Activated CD8-positive, alpha-beta memory T cell treated with anti-CD3 and anti-CD28 coated beads for 4 hours (primary cell): Measurements from ENCODE around the gene GABBR1.

Experiments
- DNase-seq, 2 donors: peaks; one replicate each; pipeline ENCODE4 v3.0.0-alpha.2; 2020; ENCODE audit warnings: low read depth in 2 of 2

The GABBR1 gene

GRCh38 chr6:29566856-29567255 is 66.1 kb downstream of the GABBR1 start:
- DNase-seq = no peak

- DNase-seq = no peak
These were observed 68.1 kb downstream of the GABBR1 start for GRCh38 chr6:29564875-29565274.

- no peak for DNase-seq
These were observed 69.5 kb downstream of the GABBR1 start for GRCh38 chr6:29563435-29563965.

- DNase-seq = no peak
These were observed 71.3 kb downstream of the GABBR1 start for GRCh38 chr6:29561606-29562181.

- no peak for DNase-seq
These were observed 71.9 kb downstream of the GABBR1 start for GRCh38 chr6:29561091-29561490.

- no peak for DNase-seq
These were observed 73.3 kb downstream of the GABBR1 start, which contains the start of gene UBD for GRCh38 chr6:29559524-29560287. Gene UBD (minus strand): TSS chr6:29559732. CDS start chr6:29559701, 31 bp downstream.

- no peak for DNase-seq
These were observed 74.4 kb downstream of the GABBR1 start for GRCh38 chr6:29558439-29559079.

- DNase-seq = no peak
These were observed 75.7 kb downstream of the GABBR1 start for GRCh38 chr6:29557320-29557719.

GRCh38 chr6:29554764-29555163 is 78.2 kb downstream of the GABBR1 start:
- no peak for DNase-seq

GRCh38 chr6:29553268-29554057 is 79.5 kb downstream of the GABBR1 start:
- no peak for DNase-seq

GRCh38 chr6:29552512-29553051 is 80.4 kb downstream of the GABBR1 start:
- DNase-seq = no peak

GRCh38 chr6:29547573-29547972 is 85.4 kb downstream of the GABBR1 start:
- DNase-seq = no peak

GRCh38 chr6:29537714-29538403 is 95.1 kb downstream of the GABBR1 start:
- no peak for DNase-seq

- DNase-seq = no peak
These were observed 100.5 kb downstream of the GABBR1 start for GRCh38 chr6:29532320-29532951.

GRCh38 chr6:29531668-29532067 is 101.3 kb downstream of the GABBR1 start:
- no peak for DNase-seq

- DNase-seq = no peak
These were observed 102.2 kb downstream of the GABBR1 start for GRCh38 chr6:29530671-29531310.

- no peak for DNase-seq
These were observed 103.0 kb downstream of the GABBR1 start for GRCh38 chr6:29529956-29530355.

- DNase-seq = no peak
These were observed 103.9 kb downstream of the GABBR1 start for GRCh38 chr6:29528988-29529560.

GRCh38 chr6:29528300-29528931 is 104.6 kb downstream of the GABBR1 start:
- no peak for DNase-seq
